Mesothelial cell of epicardium (in vitro differentiated cells): ENCODE results near the gene ZNF106. TPM values are rescaled to one million over a fixed set of nuclear protein-coding genes. Genes with fewer than 3 reads are reported as not detected.

Source experiments
- DNase-seq, 2 experiments: peaks; one replicate each; pipeline ENCODE4 v3.0.0; 2021; ENCODE audit warnings: low spot score in 2 of 2; ENCODE audit not compliant: unreplicated experiment in 2 of 2
- H3K27ac Mint-ChIP-seq: 2 replicates; pipeline ENCODE4 v1.8.0; 2021; ENCODE audit warnings: mixed read lengths
- H3K27me3 Mint-ChIP-seq: 2 replicates; pipeline ENCODE4 v1.8.0; 2021; ENCODE audit warnings: low read depth, mixed read lengths
- H3K36me3 Mint-ChIP-seq: 2 replicates; pipeline ENCODE4 v1.8.0; 2021; ENCODE audit warnings: mixed read lengths
- H3K4me1 Mint-ChIP-seq: 2 replicates; pipeline ENCODE4 v1.8.0; 2021; ENCODE audit warnings: mixed read lengths
- H3K4me3 Mint-ChIP-seq: 2 replicates; pipeline ENCODE4 v1.8.0; 2021; ENCODE audit warnings: mild to moderate bottlenecking, moderate library complexity, mixed read lengths
- H3K9me3 Mint-ChIP-seq: 2 replicates; pipeline ENCODE4 v1.8.0; 2021; ENCODE audit warnings: mixed read lengths
- CTCF ChIP-seq: fragments of 200-600 bp; sonication (generic); IDR thresholded peaks from one replicate; pipeline ENCODE4 v1.5.0; 2021; ENCODE audit warnings: antibody characterized with exemption; ENCODE audit not compliant: unreplicated experiment
- total RNA-seq: library from RNA; stranded (reverse); gene quantifications from 3 replicates; pipeline ENCODE4 v1.2.1, GENCODE V29; 2021

ZNF106 gene
- total RNA-seq = 50.2 to 52.9 TPM (median 51.0 TPM) in 3 replicates

GRCh38 chr15:42490671-42491538, at the start of gene ZNF106:
ZNF106 (minus strand) TSS chr15:42491141; CDS start chr15:42472289, 18,852 bp downstream.
- Mint-ChIP-seq H3K4me1 (peaks cover 26% of the 10 kb centered on the region), H3K36me3 (peaks cover 2% of the 10 kb centered on the region), H3K27ac (peak within 1 kb of the TSS; percentile 99), H3K9me3 (no peaks in the 10 kb centered on the region), H3K27me3 (no peaks in the 10 kb centered on the region), H3K4me3 (peak within 1 kb of the TSS; percentile 95)
- peak; percentile 80 to 93 for DNase-seq
- no peak for TF ChIP-seq CTCF

GRCh38 chr15:42533246-42533645, 42.3 kb upstream of the ZNF106 start:
- no peak for TF ChIP-seq CTCF
- Mint-ChIP-seq H3K9me3 (no peaks in the 10 kb centered on the region), H3K4me1 (no peaks in the 10 kb centered on the region), H3K27me3 (no peaks in the 10 kb centered on the region), H3K27ac (no peak overlapping the region), H3K4me3 (no peak overlapping the region), H3K36me3 (peaks cover 22% of the 10 kb centered on the region)
- DNase-seq = no peak

- no peak overlapping the region for H3K27ac Mint-ChIP-seq
- H3K27me3 Mint-ChIP-seq = no peaks in the 10 kb centered on the region
- TF ChIP-seq CTCF = no peak
- H3K36me3 Mint-ChIP-seq = peaks cover 22% of the 10 kb centered on the region
- no peaks in the 10 kb centered on the region for H3K4me1 Mint-ChIP-seq
- H3K4me3 Mint-ChIP-seq = no peak overlapping the region
- DNase-seq = no peak
- no peaks in the 10 kb centered on the region for H3K9me3 Mint-ChIP-seq
These were observed 38.0 kb upstream of the ZNF106 start for GRCh38 chr15:42528970-42529369.

GRCh38 chr15:42523331-42523730, 32.4 kb upstream of the ZNF106 start:
- Mint-ChIP-seq H3K27ac (no peak overlapping the region), H3K36me3 (peaks cover 25% of the 10 kb centered on the region), H3K4me1 (no peaks in the 10 kb centered on the region), H3K27me3 (no peaks in the 10 kb centered on the region), H3K9me3 (no peaks in the 10 kb centered on the region), H3K4me3 (no peak overlapping the region)
- no peak for TF ChIP-seq CTCF
- DNase-seq = no peak

GRCh38 chr15:42511007-42511391, 20.1 kb upstream of the ZNF106 start:
- peaks cover 22% of the 10 kb centered on the region for H3K36me3 Mint-ChIP-seq
- no peaks in the 10 kb centered on the region for H3K9me3 Mint-ChIP-seq
- H3K27me3 Mint-ChIP-seq = no peaks in the 10 kb centered on the region
- no peak for DNase-seq
- H3K27ac Mint-ChIP-seq = no peak overlapping the region
- TF ChIP-seq CTCF = no peak
- peaks cover 15% of the 10 kb centered on the region for H3K4me1 Mint-ChIP-seq
- no peak overlapping the region for H3K4me3 Mint-ChIP-seq
